OCI-LY3 (cell line): Measurements from ENCODE around the gene PRMT7.

Experiments
- CTCF ChIP-seq: fragments of 200-600, 300-600 bp; sonication (generic); IDR thresholded peaks from 2 replicates; pipeline ENCODE4 v1.5.1; 2014; ENCODE audit warnings: antibody characterized with exemption, low read length, low read depth
- EZH2phosphoT487 ChIP-seq: fragments of 200-600 bp; shearing (Covaris generic); IDR thresholded peaks from 2 replicates; pipeline ENCODE4 v1.6.1; 2018; ENCODE audit warnings: antibody characterized with exemption, mixed run types, low read depth

- TF ChIP-seq CTCF = no peak
- no peak for TF ChIP-seq EZH2phosphoT487
Observed at GRCh38 chr16:68324780-68325357, 14.1 kb downstream of the PRMT7 start.
